Measurements from ENCODE around the gene NAB2. TPM values are rescaled to one million over a fixed set of nuclear protein-coding genes. Genes with fewer than 3 reads are reported as not detected.
A peak's percentile ranks its signal among the peaks of the same experiment; 100 is the strongest.

The NAB2 gene
- total and polyA plus RNA-seq, 8 donors, result 28.4 to 52.0 (median 42.8) TPM

GRCh38 chr12:57126061-57126460, 37.1 kb downstream of the NAB2 start:
- intact Hi-C loops (cut with DNase I), result loop anchor here in 1 of 2 donors (10.0 kb wide), 1 partner anchor 59 kb away; no protein-coding TSS in a partner anchor
- ATAC-seq (no peak), DNase-seq (no peak)
- H3K4me3 ChIP-seq, result no peak overlapping the region
- H3K4me1 ChIP-seq, result peaks cover 7 to 26% of the 10 kb centered on the region in 2 donors
- H3K9me3 ChIP-seq, result no peaks in the 10 kb centered on the region
- peaks cover 0 to 61% of the 10 kb centered on the region in 2 donors for H3K27me3 ChIP-seq
- no peak for TF ChIP-seq CTCF (IDR thresholded peaks at IDR 0.05)
- no peaks in the 10 kb centered on the region for H3K36me3 ChIP-seq
- H3K27ac ChIP-seq, result no peak overlapping the region

GRCh38 chr12:57126561-57126960, 37.6 kb downstream of the NAB2 start:
- H3K27me3 ChIP-seq, result peaks cover 0 to 62% of the 10 kb centered on the region in 2 donors
- no peak for ATAC-seq
- DNase-seq, result no peak
- no peak overlapping the region for H3K4me3 ChIP-seq
- no peaks in the 10 kb centered on the region for H3K36me3 ChIP-seq
- H3K27ac ChIP-seq, result peak overlapping the region; percentile 88 to 96
- no peaks in the 10 kb centered on the region for H3K9me3 ChIP-seq
- TF ChIP-seq CTCF (IDR thresholded peaks at IDR 0.05), result no peak
- peaks cover 7 to 31% of the 10 kb centered on the region in 2 donors for H3K4me1 ChIP-seq
- intact Hi-C loops (cut with DNase I), result loop anchor here in 1 of 2 donors (10.0 kb wide), 1 partner anchor 58 kb away; no protein-coding TSS in a partner anchor

GRCh38 chr12:57127101-57127725, 38.3 kb downstream of the NAB2 start:
- H3K27me3 ChIP-seq, result peaks cover 0 to 62% of the 10 kb centered on the region in 2 donors
- no peaks in the 10 kb centered on the region for H3K9me3 ChIP-seq
- peaks cover 14 to 37% of the 10 kb centered on the region in 2 donors for H3K4me1 ChIP-seq
- ATAC-seq (peak; percentile 76), DNase-seq (peak in 2 of 4 donors; percentile 67 to 83)
- peak overlapping the region; percentile 88 to 96 for H3K27ac ChIP-seq
- TF ChIP-seq CTCF (IDR thresholded peaks at IDR 0.05), result no peak
- H3K4me3 ChIP-seq, result peak overlapping the region; percentile 72 to 74
- intact Hi-C loops (cut with DNase I), result loop anchor here in 1 of 2 donors (10.0 kb wide), 1 partner anchor 58 kb away; no protein-coding TSS in a partner anchor
- no peaks in the 10 kb centered on the region for H3K36me3 ChIP-seq

- Histone ChIP-seq H3K36me3 (no peaks in the 10 kb centered on the region), H3K9me3 (no peaks in the 10 kb centered on the region), H3K4me3 (peak within 1 kb of the TSS; percentile 72 to 74), H3K27me3 (peaks cover 0 to 62% of the 10 kb centered on the region in 2 donors), H3K4me1 (peaks cover 18 to 44% of the 10 kb centered on the region in 2 donors), H3K27ac (peak within 1 kb of the TSS; percentile 88 to 96)
- TF ChIP-seq CTCF (IDR thresholded peaks at IDR 0.05), result no peak
- intact Hi-C loops (cut with DNase I), result loop anchor here in 1 of 2 donors (10.0 kb wide), 1 partner anchor 57 kb away; no protein-coding TSS in a partner anchor
- ATAC-seq (peak; percentile 84), DNase-seq (peak; percentile 88 to 93 (median 92))
Observed at GRCh38 chr12:57127726-57128518, 39.0 kb downstream of the NAB2 start, which contains the start of gene LRP1. Gene LRP1, plus strand, starts transcription at chr12:57128483. Its CDS starts 482 bp downstream, at chr12:57128965.

All from left lung (tissue), 10 donors.